Uterus (tissue), 2 donors: Measurements from ENCODE around the gene TMEM52B.

Source experiments
- POLR2A ChIP-seq, 2 donors: fragments of 450-650 bp; IDR thresholded peaks; one replicate each; pipeline ENCODE4 v1.6.1; 2016; ENCODE audit warnings: antibody characterized with exemption in 2 of 2, mild to moderate bottlenecking in 1 of 2, moderate library complexity in 1 of 2
- TF ChIP-seq, protein P1 (sequence below), 4 experiments: fragments of 200-600 bp in 2 of 4; fragments of 450-650 bp in 2 of 4; sonication (generic) in 2 of 4; IDR thresholded peaks; one replicate each; pipeline ENCODE4 v1.5.1; 2016 to 2019; ENCODE audit warnings: antibody characterized with exemption in 4 of 4, mild to moderate bottlenecking in 2 of 4, moderate library complexity in 1 of 4

DNA sequence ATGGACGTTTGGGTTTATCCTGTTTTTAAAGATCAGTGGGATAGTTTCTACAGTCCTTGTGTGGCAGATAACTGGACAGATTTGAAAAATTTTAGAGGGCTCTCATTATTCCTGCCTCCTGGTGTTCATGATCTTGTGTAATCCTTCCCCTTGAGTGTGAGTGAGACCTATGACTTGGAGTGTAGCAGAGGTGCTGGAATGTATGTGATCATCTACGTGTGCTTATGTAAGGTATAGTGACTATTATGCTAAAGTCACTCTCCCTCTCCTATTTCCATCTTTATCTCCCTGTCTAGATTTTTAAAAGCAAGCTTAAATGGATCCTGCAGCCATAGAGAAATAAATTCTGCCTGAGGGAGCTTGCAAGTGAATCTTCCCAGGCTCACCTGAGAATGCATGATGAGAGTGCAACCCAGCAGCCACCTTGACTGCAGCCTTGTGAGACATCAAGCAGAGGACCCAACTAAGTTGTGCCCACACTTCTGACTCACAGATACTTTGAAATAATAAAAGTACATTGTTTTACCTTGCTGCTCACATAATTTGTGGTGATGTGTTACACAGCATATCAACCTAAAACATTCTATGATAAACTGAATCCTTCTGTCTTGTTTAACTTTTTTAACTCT lies 3.7 kb upstream of the TMEM52B start:
- TF ChIP-seq, protein P1, sequence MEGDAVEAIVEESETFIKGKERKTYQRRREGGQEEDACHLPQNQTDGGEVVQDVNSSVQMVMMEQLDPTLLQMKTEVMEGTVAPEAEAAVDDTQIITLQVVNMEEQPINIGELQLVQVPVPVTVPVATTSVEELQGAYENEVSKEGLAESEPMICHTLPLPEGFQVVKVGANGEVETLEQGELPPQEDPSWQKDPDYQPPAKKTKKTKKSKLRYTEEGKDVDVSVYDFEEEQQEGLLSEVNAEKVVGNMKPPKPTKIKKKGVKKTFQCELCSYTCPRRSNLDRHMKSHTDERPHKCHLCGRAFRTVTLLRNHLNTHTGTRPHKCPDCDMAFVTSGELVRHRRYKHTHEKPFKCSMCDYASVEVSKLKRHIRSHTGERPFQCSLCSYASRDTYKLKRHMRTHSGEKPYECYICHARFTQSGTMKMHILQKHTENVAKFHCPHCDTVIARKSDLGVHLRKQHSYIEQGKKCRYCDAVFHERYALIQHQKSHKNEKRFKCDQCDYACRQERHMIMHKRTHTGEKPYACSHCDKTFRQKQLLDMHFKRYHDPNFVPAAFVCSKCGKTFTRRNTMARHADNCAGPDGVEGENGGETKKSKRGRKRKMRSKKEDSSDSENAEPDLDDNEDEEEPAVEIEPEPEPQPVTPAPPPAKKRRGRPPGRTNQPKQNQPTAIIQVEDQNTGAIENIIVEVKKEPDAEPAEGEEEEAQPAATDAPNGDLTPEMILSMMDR (IDR thresholded peaks at IDR 0.05): no peak
- no peak for TF ChIP-seq POLR2A (IDR thresholded peaks at IDR 0.05)
